OCI-M1 (cell line): Measurements from ENCODE around the gene MOCOS.
A peak's percentile ranks its signal among the peaks of the same experiment; 100 is the strongest.
"Not testable (repeated sequence)": the region's sequence is repeated elsewhere in the genome, so short reads cannot be mapped to it uniquely, and the experiment has no call there.

Experiments
- DNase-seq: peaks from one replicate; lab custom pipeline; 2025; lab: John Stamatoyannopoulos, UW

MOCOS gene

DNA sequence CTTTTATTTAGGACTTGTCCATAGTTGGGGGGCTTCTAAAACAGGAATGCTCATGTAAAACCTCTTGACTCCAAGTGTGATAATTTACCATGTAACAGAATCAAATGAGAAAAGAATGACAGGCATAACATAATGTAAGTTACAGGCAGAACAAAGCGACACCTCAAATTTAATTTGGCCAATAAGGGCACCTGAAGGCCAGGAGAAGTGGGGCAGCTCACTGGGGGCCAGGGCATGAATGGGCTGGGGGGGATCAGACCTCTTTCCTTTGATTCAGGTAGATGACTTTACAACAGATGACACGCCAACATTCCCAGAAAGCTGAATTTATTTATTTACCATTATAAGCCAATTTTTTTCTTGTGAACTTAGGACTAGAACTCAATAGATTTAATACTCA lies 14.5 kb downstream of the MOCOS start:
- no peak for DNase-seq

DNA sequence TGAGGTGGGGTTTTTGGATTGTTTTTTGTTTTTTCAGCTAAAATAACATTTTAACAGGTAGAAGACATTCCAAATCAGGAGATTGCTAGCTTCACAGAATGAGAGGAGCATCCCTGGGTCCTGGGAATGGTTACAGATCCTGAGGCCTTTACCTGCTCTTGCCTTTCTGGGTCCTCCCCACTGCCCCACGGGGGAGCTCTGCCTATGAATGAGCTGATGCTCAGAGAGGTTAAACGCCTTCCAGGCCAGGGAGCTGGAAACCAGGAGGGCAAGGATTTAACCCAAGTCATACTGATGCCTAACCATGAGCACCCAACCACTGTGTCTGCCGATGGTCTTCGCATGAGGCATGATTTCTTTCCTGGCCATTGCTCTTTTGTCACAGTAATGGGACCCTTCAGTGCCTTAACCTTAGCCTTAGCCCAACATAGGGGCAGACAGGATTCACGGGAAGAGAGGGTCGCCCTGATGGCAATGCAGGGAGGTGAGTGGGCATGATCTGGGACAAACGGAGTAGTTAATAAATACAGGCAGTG lies 16.1 kb downstream of the MOCOS start:
- no peak for DNase-seq

DNA sequence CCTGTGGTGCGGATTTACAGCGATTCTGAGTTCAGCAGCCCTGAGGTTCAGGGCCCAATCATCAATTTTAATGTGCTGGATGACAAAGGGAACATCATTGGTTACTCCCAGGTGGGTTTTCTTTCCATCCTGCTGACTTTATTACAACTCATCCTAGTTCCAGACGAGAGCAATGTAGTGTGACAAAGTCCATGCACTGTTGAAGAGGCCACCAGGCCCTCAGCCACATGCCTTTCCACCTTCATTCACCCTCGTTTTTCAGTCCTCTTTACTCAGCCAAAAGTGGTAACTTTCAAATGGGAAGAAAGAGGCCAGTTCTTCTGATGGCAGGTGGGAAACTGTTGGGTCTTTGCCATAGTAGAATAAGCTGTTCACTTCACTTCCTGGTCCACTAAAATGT lies 17.9 kb downstream of the MOCOS start:
- DNase-seq: no peak

DNA sequence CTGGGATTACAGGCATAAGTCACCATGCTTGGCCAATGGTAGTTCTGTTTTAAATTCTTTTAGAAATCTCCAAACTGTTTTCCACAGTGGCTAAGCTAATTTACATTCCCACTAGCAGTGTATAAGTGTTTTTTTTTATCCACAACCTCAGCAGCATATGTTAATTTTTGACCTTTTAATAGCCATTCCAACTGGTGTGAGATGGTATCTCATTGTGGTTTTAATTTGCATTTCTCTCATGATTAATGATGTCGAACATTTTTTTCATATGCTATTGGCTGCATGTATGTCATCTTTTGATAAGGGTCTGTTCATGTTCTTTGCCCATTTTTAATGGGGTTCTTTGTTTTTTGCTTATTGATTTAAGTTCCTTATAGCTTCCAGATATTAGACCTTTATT lies 20.0 kb downstream of the MOCOS start:
- no peak for DNase-seq

DNA sequence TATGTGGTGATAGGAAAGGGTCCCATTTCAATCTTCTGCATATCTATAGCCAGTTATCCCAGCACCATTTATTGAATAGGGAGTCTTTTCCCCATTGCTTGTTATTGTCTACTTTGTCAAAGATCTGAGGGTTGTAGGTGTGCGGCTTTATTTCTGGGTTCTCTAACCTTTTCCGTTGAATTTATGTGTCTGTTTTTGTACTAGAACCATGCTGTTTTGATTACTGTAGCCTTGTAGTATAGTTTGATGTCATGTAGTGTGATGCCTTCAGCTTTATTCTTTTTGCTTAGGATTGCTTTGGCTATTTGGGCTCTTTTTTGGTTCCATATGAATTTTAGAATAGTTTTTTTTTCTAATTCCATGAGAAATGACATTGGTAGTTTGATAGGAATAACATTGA lies 20.7 kb downstream of the MOCOS start:
- not testable (repeated sequence) for DNase-seq

DNA sequence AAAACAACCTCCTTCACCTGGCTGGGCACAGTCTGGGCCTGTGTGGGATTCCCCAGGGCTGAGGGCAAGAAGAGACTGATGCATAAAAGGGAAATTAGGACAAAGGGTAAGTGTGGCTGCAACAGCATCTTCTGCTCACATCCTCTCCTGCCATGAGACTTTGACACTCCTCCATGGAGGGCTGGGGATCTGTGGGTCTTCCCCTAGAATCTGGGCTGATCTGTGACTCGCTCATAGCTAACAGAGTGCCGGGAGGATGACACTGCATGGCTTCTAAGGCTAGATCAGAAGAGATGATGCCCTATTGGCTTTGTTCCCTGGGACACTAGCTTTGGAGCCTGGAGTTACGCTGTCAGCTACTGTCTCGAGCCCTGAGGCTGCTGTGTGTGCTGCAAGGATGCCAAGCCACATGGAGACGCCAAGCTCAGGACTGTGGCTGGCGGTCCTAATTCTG lies 24.3 kb downstream of the MOCOS start:
- no peak for DNase-seq

DNA sequence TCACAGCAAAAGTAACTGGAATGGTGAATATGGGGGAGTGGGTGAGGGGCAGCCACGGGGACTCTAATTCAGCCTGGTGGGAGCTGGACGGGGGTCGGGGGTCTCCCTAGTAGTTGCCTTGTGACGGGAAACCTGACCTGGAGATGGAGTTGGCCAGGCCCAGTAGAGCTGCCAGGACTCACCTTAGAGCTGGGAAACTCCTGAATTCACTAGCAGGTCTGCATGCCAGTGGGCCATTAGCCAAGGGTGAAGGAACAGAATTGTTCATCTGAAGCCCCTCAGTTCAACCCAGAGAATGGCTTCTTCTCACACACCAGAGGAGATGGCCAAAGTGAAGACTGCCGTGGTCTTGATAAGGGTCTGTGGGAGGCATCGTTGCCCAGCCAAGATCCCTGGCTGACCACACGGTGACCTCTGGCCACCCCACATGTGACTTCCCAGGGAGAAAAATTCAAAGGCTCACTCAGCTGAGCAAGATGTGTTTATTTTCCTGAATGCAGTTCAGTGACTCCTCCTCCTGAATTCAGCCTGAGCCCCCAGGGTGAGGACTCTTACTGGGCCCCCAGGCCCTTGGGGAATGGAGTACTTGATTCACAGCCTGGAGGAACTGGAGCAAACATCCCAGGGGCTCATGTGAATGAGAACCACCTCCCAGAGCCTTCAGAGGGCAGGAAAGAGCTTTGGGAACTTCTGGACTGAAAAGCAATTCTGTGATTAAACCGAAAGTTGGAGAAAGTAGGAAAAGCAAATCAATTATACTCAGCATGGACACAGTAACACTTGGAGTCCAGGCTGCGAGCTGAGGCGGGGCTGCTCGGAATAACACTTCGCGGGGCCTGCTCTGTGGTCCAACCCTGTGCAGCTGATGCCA lies 25.2 kb downstream of the MOCOS start:
- peak; percentile 52 for DNase-seq

DNA sequence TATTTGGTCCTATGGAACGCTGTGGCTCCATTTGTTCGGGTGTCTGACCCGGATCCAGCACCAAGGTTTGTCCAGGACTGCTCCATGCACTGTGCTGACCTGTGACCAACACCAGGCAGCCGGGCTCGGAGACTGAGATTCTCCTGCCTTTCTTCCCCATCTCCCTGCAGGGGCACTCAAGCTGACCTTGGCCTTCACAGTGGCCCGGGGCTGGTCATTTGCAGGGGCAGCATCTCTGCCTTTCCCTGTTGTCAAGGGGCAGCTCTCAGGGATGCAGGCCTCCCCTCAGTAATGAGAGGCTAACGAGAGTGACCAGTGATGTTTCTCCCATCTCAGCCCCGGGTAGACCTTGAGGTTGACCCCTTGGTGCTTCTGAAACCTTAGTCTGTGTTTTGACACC lies 27.5 kb downstream of the MOCOS start:
- DNase-seq: no peak

DNA sequence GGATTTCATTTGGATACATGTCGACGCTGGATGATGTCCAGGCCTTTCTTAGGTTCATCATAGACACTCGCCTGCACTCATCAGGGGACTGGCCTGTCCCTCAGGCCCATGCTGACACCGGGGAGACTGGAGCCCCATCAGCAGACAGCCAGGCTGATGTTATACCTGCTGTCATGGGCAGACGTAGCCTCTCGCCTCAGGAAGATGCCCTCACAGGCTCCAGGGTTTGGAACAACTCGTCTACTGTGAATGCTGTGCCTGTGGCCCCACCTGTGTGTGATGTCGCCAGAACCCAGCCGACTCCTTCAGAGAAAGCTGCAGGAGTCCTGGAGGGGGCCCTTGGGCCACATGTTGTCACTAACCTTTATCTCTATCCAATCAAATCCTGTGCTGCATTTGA lies 28.3 kb downstream of the MOCOS start:
- DNase-seq: no peak

DNA sequence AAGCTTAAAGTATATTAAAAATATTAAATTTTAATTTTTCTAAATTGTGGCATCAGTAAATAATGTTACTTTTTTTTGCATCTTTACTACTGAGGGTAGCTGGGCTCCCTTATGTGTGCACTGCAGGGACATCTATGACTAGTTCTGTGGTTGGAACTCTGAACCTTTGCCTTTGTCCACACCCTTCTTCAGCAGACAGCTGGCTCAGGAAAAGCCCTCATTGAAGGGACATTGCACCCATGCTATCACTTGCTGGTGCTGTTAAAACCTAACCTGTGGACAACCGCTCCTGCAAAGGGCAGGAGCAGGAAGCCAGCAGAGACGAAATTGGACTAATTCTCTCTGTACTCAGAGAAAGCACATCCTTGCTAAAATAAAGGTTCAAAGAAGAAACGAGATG lies 30.1 kb downstream of the MOCOS start:
- DNase-seq: no peak

DNA sequence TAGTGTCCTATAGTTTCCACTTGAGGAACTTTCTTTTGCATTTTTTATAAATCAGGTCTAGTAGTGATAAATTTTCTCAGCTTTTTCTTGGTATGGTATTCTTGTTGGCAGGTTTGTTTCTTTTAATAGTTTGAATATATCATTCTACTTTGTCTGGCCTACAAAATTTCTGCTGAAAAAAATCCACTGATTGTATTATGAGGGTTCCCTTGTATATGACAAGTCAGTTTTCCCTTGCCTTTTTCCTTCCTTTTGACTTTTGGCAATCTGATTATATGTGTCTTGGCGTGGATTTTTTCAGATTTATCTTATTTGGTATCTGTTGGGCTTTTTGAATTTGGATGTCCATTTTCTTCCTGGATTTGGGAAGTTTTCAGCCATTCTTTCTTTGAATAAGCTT lies 41.9 kb downstream of the MOCOS start:
- no peak for DNase-seq

DNA sequence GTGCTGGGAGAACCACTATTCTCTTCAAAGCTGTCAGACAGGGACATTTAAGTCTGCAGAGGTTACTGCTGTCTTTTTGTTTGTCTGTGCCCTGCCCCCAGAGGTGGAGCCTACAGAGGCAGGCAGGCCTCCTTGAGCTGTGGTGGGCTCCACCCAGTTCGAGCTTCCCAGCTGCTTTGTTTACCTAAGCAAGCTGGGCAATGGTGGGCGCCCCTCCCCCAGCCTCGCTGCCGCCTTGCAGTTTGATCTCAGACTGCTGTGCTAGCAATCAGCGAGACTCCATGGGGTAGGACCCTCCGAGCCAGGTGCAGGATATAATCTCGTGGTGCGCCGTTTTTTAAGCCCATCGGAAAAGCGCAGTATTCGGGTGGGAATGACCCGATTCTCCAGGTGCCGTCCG lies 53.2 kb downstream of the MOCOS start:
- not testable (repeated sequence) for DNase-seq

DNA sequence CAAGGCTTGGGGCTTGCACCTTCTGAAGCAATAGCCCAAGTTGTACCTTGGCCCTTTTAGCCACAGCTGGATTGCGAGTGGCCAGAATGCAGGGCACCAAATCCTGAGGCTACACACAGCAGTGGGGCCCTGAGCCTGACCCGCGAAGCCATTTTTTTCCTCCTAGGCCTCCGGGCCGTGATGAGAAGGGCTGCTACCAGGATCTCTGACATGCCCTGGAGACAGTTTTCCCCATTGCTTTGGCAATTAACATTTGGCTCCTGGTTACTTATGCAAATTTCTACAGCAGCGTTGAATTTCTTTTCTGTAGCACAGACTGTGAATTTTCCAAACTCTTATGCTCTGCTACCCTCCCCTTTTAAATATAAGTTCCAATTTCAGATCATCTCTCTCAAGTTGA lies 54.5 kb downstream of the MOCOS start:
- DNase-seq: no peak

DNA sequence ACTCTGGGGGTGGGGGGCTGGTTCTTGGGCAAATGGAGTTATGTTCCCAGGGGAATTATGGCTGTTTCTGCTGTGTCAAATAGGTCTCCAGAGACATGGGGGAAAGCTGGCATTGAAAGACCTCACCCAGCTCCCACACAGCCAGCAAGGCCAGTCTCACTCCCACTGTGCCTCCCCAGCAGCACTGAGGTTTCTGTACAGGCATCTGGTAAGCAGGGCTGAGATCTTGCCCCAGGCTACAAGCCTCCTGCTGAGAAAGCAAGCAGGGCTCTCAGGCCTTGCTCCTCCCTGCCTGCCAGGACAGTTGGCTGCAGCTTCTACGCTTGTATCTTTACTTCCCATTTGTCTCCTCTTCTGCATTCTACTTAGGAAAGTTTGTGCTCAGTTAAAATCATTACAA lies 59.7 kb downstream of the MOCOS start:
- DNase-seq: no peak

DNA sequence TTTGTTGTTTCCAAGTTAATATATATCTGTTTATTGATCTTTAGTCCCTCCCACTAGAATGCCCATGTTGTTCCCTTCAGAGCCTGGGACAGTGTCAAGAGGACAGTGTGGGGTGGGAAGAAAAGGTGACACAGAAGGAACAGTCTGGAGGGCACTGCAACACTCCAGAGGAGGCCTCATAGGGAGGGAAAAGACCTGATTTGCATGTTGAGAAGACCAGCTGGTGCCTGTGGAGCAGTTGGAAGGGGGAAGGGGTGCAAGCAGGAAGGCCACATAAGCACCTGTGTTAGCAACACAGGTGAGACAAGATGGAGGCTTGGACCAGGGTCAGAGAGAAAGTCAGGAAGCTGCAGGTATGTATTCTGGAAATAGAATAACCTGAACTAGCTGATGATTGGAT lies 62.1 kb downstream of the MOCOS start:
- DNase-seq: no peak

DNA sequence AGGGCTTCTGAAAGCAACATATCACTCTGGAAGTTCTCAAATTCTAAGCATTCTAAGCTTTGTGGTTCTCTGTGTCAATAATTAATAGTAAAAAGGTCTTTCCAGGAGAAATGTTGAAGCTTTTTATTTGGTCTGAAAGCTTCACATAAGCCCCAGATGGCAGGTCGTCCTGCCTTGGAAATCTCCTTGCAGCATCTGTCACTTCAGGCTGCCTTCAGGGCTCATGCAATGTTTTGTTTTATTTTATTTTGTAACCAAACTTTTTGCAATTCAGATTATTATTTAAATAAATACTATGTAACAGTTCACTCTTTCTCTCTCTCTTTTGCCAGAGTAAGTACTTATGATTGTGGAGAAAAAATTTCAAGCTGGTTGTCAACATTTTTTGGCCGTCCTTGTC lies 63.5 kb downstream of the MOCOS start:
- no peak for DNase-seq

DNA sequence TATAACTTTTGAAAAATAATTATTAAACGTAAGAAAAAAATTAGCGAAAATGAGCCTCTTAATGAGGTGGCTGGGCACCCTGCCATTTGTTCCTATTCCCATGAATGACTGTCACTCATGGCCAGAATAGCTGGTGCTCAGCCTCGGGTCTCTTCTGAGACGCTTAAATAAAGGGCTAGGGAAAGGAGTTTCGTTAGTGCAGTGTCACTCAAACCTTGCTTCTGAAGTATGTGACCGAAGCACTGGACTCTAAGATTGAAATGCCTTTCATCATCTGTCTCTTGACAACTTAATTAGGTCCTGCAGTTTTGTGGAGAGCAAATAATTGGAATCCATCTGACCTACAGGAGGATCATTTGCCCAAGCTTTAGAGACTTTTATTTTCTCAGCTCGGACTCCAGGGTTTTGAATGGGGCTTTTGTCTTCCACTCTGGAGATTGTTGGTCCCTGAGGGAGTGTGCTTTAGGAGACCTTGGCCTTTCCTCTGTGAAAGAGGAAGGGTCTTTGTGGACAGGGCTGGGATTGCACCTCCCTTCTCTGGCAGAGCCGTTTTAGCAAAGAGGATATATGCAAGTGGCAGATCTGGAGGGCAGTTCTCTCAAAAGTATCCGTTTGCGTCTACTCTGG lies 67.9 kb downstream of the MOCOS start:
- DNase-seq: no peak

DNA sequence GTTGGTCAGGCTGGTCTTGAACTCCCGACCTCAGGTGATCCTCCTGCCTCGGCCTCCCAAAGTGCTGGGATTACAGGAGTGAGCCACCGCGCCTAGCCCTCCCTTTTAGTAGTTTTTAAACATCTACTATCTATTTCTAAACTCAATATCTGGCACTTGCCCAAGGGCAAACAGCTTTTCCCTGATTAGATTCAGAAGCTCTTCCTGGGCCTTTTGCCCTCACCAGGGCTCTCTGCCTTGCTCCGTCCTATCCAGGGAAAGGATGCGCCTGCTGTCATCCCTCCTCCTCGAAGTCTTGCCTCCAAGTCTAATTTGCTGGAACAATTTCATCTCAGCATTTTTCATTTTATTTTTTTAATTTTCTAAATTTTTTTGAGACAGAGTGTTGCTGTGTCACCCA lies 68.8 kb downstream of the MOCOS start:
- no peak for DNase-seq

DNA sequence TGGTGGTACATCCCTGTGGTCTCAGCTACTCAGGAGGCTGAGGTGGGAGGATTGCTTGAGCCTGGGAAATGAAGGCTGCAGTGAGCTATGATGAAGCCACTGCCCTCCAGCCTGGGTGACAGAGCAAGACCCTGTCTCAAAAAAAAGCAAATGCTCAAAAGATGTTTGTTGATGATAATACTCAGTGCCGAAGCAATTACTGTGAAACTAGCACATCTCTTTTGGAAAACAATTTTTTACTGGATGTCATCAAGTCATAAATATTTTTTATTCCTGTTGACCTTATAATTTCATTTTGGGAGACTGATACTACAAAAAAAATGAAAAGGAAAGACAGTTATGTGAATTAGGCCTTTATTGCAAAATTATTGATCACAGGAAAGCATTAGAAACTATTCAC lies 75.7 kb downstream of the MOCOS start:
- no peak for DNase-seq

DNA sequence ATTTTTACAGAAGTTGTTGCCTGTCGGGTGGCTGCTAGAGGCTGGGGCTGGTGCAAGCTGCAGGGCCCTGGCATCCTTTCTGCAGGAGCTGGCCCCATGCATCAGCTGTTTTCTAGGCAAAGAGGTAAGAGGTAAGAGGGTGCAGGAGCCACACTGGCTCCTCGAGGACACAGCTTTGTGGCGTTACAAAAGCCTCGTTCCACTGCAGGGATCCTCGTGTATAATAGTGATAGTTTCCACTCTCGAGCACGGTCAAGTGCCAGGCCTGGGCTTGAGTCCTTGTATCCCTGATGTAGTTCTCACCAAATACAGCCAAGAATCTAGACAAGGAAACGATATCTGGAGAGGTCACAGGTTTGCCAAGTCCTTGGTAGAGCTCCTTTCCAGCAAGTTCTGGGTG lies 77.0 kb downstream of the MOCOS start:
- DNase-seq: no peak

DNA sequence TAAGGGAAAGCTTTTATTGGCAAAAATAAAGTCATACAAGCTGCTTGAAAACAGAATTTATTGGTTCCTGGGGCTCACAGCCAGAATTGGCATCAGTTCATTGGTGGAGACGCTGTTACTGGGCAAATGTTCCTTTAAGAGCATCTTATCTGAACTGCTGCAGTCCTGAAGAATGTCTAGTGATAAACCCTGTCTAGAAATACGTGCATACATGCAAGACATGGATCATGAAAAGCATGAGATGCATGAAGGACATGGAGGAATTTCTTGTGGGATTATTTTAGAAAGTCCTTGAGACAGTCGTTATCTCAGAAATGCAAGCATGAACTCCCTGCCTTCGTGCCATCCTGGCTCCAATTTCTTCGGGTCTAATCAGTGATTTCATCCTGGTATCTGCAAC lies 77.7 kb downstream of the MOCOS start:
- peak; percentile 30 for DNase-seq

DNA sequence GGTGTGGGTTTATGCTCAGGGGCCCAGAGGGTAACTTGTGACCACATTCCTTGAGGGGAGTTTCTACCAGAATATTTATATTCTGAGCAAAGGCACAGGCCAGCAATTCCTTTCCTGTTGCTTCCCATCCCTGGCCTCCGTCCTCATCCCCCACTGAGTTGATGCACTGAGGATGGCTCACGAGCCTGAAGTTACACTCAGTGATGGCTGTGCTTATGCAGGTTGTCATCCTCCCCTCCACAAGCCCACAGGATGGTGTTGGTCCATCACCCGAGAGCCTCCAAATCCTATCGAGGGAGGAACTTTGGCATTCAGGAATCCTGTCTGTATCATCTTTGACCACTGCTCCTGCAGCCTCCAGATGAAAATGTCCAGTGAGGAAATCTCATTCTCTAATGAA lies 81.9 kb downstream of the MOCOS start:
- DNase-seq: no peak

DNA sequence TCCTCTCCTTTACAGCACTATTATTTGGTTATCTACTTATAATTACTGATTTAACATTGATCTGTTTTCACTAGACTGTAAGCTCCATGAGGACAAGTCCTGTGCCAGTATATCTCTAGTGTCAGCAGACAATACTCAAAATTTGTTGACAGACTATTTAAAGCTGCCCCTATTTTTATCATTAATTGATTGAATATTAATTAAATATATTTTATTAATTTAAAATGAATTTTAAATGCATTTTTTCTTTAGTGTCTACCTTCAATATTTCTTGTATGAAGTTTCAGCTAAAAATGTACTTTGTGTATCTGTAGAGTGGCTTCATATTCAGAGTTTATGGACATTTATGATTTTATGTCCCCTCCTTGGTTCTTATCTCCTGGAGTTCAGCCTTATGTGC lies 83.9 kb downstream of the MOCOS start:
- no peak for DNase-seq

DNA sequence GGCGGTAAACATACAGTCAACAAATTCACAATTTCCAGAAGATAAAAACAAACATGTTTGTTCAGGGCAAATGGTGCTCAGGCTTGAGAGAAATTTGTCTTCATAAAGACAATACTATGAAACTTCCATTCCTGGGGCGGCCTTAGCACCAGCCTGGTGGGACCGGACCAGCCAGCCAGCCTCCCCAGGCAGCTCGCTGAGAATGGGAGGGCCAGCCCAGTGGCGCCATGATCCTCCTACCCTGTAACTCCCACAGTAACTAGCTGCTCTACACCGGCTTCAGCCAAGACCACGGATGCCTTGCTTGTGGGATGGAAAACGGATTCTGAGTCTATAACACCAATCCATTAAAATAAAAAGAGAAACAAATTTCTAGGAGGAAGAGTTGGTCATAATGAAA lies 86.0 kb downstream of the MOCOS start:
- DNase-seq: no peak
